ENCODE data around the gene TPX2.

Gene TPX2

DNA sequence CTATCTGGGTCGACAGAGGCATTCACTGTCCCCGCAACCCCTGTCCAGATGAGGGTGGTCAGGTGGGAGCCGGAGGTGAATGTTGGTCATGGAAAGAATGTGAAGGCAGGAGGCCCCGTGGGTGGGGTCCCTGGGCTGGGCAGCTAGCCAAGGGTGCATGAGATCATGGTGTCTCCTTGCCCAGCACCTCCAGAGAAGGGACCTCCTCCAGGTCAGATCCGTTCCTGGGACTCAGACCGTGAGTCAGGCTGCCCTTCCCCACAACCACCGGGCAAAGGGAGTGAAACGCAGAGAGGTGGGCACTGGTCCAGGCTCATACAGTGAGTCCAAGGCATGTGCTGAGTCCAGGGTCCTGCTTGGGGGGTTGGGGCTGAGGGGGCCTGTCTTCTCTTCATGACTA is 102.8 kb downstream of the TPX2 start:
- peaks cover 15% of the 10 kb centered on the region for H3K4me1 ChIP-seq (ENCODE audit: control insufficient read depth, low read depth, low read length)
- H3K9me3 ChIP-seq (ENCODE audit: control insufficient read depth, low read depth, low read length) = no peaks in the 10 kb centered on the region
- H3K9ac ChIP-seq (ENCODE audit: low read length) = no peak overlapping the region
- H3K4me3 ChIP-seq (ENCODE audit: low read length) = no peak overlapping the region
- no peaks in the 10 kb centered on the region for H3K27me3 ChIP-seq (ENCODE audit: control insufficient read depth, insufficient read depth, low read length)
- H3K27ac ChIP-seq (ENCODE audit: low read length) = no peak overlapping the region
- H3K36me3 ChIP-seq (ENCODE audit: control insufficient read depth, low read depth, low read length) = no peaks in the 10 kb centered on the region

DNA sequence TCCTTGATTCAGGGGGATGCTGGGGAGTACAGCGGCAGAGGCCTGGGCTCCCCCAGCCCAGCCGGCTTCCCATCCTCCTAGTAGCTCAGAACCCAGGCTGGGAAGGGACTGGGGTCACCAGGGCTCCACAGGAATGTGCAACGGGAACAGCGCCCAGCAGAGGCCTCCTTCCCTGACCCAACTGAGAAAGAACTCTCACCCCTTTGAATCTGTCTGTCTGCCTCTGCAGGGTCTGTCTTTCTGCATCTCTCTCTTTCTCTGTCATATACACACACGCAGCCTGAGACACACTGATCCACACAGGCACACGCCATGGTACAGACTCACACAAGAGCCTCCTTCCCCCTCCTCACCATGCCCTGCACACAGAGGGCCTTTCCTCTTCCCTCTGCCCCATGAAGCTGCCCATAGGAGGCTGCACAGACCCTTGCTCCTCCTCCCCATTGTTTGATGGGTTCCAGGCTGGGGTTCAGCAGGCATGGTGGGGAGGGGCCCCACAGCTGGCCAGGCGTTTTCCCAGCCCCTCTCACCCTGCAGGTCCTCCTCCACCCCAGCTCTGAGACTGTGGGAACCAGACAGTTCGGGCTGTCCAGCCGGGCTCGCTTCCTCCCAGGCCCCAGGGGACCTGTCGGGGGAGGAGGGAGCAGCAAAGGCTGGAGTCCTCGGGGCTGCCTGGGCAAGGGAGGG is 103.5 kb downstream of the TPX2 start:
- Histone ChIP-seq H3K9ac (ENCODE audit: low read length) (no peak overlapping the region), H3K27ac (ENCODE audit: low read length) (no peak overlapping the region)

DNA sequence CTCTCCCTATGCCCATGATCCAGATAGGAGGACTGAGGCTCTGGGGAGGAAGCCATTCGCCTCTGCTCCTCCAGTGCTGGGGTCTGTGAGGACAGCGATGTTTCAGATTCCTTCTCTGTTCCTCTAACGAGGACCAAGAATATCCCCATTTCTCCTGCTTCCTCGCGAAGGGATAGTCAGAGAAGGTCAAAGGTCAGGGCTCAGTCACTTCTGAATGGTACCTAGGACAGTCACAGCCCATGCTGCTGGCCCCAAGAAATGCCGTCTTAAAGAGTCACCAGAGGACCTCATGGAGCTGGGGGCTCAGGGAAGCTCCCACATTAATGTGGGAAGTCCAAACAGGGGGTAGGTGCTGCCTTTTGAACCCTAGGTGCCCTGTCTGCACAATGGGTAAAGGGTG is 104.2 kb downstream of the TPX2 start:
- peaks cover 11% of the 10 kb centered on the region for H3K4me1 ChIP-seq (ENCODE audit: control insufficient read depth, low read depth, low read length)
- H3K27me3 ChIP-seq (ENCODE audit: control insufficient read depth, insufficient read depth, low read length) = no peaks in the 10 kb centered on the region
- H3K9me3 ChIP-seq (ENCODE audit: control insufficient read depth, low read depth, low read length) = no peaks in the 10 kb centered on the region
- no peak overlapping the region for H3K9ac ChIP-seq (ENCODE audit: low read length)
- H3K27ac ChIP-seq (ENCODE audit: low read length) = no peak overlapping the region
- no peak overlapping the region for H3K4me3 ChIP-seq (ENCODE audit: low read length)
- no peaks in the 10 kb centered on the region for H3K36me3 ChIP-seq (ENCODE audit: control insufficient read depth, low read depth, low read length)

More for the DNA sequence above, 103.5 kb downstream of the TPX2 start:
- no peaks in the 10 kb centered on the region for H3K9me3 ChIP-seq (ENCODE audit: control insufficient read depth, low read depth, low read length)
- H3K4me1 ChIP-seq (ENCODE audit: control insufficient read depth, low read depth, low read length) = peaks cover 15% of the 10 kb centered on the region
- no peak overlapping the region for H3K4me3 ChIP-seq (ENCODE audit: low read length)
- H3K36me3 ChIP-seq (ENCODE audit: control insufficient read depth, low read depth, low read length) = no peaks in the 10 kb centered on the region
- no peaks in the 10 kb centered on the region for H3K27me3 ChIP-seq (ENCODE audit: control insufficient read depth, insufficient read depth, low read length)

DNA sequence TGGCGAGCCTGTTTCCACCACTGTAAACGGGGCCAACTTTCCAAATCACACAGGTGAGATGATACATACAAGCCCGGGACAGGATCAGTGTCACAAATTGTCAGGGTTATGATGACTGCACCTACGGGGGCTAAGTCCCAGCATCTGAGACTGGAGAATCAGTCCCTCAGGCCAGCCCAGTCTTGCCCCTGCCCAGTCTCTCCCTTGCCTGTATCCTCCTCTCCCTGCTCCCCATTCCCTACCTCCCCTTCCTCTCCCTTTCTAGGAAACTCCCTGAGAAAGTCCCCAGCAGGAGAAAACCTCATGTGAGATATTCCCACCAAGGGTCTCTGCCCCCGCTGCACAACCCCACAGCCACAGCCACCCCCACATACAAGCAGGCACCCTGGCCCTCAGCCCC is 104.8 kb downstream of the TPX2 start:
- H3K27ac ChIP-seq (ENCODE audit: low read length) = no peak overlapping the region

DNA sequence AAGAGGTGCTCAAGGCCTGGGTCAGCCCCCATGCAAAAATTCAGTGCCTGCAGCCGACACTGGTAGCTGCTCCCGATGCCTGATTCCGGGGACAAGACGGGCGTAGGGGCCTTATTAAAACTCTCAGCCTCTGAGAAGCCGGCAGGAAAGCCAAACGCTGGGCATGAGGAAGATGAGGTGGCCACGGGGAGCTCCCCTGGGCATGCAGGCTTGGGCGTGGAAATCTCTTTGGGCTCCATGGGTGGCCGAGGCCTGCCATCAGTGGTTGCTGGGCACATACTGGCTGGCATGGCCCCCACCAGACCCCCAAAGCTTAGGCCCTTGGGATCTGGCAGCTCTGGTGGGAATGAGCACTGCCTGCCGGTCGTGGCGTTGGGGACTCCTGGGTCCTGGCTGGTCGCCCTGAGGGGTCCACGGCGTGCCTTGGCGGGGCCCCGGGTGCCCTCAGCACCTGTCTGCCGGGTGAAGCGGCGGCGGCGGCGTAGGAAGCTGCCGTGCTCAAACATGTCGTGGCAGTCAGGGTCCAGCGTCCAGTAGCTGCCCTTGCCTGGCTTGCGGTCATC is 105.7 kb downstream of the TPX2 start:
- no peak overlapping the region for H3K9ac ChIP-seq (ENCODE audit: low read length)
- H3K27ac ChIP-seq (ENCODE audit: low read length) = no peak overlapping the region
- no peaks in the 10 kb centered on the region for H3K9me3 ChIP-seq (ENCODE audit: control insufficient read depth, low read depth, low read length)
- H3K27me3 ChIP-seq (ENCODE audit: control insufficient read depth, insufficient read depth, low read length) = no peaks in the 10 kb centered on the region
- H3K4me3 ChIP-seq (ENCODE audit: low read length) = no peak overlapping the region
- H3K4me1 ChIP-seq (ENCODE audit: control insufficient read depth, low read depth, low read length) = peaks cover 11% of the 10 kb centered on the region
- H3K36me3 ChIP-seq (ENCODE audit: control insufficient read depth, low read depth, low read length) = no peaks in the 10 kb centered on the region

More for the DNA sequence above, 104.8 kb downstream of the TPX2 start:
- Histone ChIP-seq H3K36me3 (ENCODE audit: control insufficient read depth, low read depth, low read length) (no peaks in the 10 kb centered on the region), H3K27me3 (ENCODE audit: control insufficient read depth, insufficient read depth, low read length) (no peaks in the 10 kb centered on the region), H3K4me1 (ENCODE audit: control insufficient read depth, low read depth, low read length) (peaks cover 11% of the 10 kb centered on the region), H3K9ac (ENCODE audit: low read length) (no peak overlapping the region), H3K9me3 (ENCODE audit: control insufficient read depth, low read depth, low read length) (no peaks in the 10 kb centered on the region), H3K4me3 (ENCODE audit: low read length) (no peak overlapping the region)

DNA sequence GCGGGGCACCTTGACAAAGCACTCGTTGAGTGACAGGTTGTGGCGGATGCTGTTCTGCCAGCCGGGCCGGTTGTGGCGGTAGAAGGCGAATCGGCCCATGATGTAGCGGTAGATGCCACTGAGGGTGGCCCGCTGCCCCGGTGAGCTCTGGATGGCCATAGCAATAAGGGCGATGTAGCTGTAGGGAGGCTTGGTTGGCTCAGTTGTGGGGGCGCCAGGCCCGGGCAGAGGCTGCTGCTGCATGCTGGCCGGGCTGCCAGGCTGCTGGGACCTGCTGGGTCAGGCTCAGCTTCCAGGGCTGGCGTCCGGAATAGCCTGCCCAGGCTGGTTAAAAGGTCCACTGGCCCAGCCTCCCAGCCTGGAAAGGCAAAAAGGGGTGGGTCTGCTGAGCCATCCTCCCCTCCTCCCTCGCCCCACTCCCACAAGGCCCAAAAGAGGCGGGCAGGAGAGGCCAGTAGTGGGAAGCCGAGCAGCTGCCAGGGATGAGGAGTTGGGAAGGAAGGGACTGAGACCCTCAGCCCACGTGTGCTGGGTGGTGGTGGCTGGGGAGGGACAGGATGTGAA is 106.3 kb downstream of the TPX2 start, which contains the start of gene FOXS1:
TSS of gene FOXS1 (minus strand) at position 305 of the 564 bp plus-strand sequence. CDS start at position 243, 62 bp downstream.
- Histone ChIP-seq H3K4me3 (ENCODE audit: low read length) (no peak within 1 kb of the TSS), H3K27ac (ENCODE audit: low read length) (no peak within 1 kb of the TSS), H3K27me3 (ENCODE audit: control insufficient read depth, insufficient read depth, low read length) (no peaks in the 10 kb centered on the region), H3K9ac (ENCODE audit: low read length) (no peak within 1 kb of the TSS), H3K9me3 (ENCODE audit: control insufficient read depth, low read depth, low read length) (no peaks in the 10 kb centered on the region), H3K4me1 (ENCODE audit: control insufficient read depth, low read depth, low read length) (peaks cover 11% of the 10 kb centered on the region), H3K36me3 (ENCODE audit: control insufficient read depth, low read depth, low read length) (no peaks in the 10 kb centered on the region)

DNA sequence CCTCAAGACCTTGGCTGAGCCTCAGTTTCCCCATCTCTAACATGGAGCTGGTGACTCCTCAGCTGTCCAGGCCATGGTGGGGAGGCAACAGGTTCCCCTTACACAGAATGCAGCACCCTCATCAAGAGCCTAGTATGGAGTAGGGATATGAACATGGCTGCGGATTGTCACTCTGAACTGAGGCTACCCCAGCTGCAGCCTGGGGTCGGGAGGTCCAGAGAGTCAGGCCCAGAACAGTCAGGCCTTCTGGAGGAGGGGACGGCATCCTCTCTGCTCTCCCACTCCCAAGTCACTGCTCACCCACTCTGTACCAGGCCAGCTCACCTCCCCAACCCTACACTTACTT is 107.7 kb downstream of the TPX2 start:
- H3K4me1 ChIP-seq (ENCODE audit: control insufficient read depth, low read depth, low read length) = peaks cover 7% of the 10 kb centered on the region
- no peaks in the 10 kb centered on the region for H3K27me3 ChIP-seq (ENCODE audit: control insufficient read depth, insufficient read depth, low read length)
- H3K4me3 ChIP-seq (ENCODE audit: low read length) = no peak overlapping the region
- H3K27ac ChIP-seq (ENCODE audit: low read length) = no peak overlapping the region
- no peak overlapping the region for H3K9ac ChIP-seq (ENCODE audit: low read length)
- no peaks in the 10 kb centered on the region for H3K36me3 ChIP-seq (ENCODE audit: control insufficient read depth, low read depth, low read length)
- no peaks in the 10 kb centered on the region for H3K9me3 ChIP-seq (ENCODE audit: control insufficient read depth, low read depth, low read length)

DNA sequence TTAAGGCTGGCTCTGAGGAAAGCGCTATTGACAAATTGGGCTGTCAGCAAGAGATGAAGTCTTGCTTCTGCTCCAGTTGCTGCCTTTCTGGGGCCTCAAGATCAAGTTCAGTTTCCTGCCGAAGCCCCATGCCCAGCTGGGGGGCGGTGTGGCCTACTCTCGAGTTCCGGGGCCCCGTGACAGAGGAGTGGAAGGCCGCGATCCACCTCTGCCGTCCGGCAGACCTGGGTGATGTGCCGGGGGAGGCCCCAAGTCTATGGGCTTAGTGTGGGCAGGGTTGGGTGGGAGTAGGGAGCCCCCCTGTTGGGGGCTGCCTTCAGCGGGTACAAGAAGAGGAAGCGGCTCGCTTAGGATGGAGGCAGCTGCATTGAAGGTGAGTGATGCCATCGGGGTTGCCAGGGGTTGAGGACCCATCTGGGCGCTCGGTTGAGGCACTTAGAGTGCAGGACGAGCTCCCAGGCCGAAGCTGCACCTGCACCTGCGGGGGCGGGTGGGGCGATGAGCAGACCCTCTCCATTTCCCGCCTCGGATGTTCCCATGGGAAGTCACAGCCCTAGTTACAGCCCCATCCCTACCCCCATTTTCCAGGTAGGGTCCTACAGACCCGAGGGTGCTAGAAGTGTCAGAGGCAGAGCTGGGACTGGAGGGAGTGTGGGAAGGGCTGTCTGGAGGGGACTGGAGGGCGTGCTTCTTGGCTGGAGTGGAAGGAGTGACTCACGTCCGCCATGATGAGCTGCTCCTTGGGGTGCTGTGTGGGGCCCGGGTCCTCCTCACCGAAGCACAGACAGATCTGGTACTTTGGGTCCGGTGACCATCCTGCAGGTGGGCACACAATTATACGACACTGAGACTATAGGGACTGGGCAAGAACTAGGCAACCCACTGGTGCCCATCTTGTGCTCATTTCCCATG is 109.3 kb downstream of the TPX2 start:
- Histone ChIP-seq H3K4me1 (ENCODE audit: control insufficient read depth, low read depth, low read length) (no peaks in the 10 kb centered on the region), H3K9ac (ENCODE audit: low read length) (no peak overlapping the region), H3K27ac (ENCODE audit: low read length) (no peak overlapping the region), H3K36me3 (ENCODE audit: control insufficient read depth, low read depth, low read length) (no peaks in the 10 kb centered on the region), H3K27me3 (ENCODE audit: control insufficient read depth, insufficient read depth, low read length) (no peaks in the 10 kb centered on the region), H3K9me3 (ENCODE audit: control insufficient read depth, low read depth, low read length) (no peaks in the 10 kb centered on the region), H3K4me3 (ENCODE audit: low read length) (no peak overlapping the region)

DNA sequence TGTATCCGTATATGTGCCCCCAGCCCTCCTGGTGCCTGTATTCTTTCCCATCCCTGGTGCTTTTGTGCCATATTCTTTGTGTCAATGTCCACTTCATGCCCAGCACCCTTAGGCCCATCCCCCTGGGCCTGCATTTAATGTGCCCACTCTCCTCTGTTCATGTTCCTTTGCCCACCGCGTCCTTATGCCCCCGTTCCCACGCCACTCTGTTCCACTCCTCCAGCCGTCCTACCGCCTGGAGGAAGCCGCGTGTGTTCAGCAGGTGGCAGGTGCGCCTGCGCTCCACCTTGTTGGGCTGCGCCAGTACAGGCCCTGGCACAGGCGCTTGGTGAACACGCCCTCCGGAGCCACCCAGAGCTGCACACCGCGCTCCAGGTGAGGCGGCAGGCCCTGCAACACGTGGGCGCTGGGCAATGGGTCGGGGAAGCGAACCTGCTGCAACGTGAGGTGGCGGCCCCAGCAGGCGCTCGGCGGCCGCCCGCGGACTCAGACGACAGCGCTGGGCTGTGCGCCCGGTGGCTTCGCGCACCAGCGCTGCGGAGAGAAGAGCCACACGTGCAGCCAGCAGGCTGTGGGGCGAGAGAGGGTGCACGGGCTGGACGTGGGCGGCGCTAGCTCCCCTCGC is 110.3 kb downstream of the TPX2 start:
- Histone ChIP-seq H3K4me3 (ENCODE audit: low read length) (no peak overlapping the region), H3K27me3 (ENCODE audit: control insufficient read depth, insufficient read depth, low read length) (no peaks in the 10 kb centered on the region), H3K4me1 (ENCODE audit: control insufficient read depth, low read depth, low read length) (no peaks in the 10 kb centered on the region), H3K27ac (ENCODE audit: low read length) (no peak overlapping the region), H3K36me3 (ENCODE audit: control insufficient read depth, low read depth, low read length) (no peaks in the 10 kb centered on the region), H3K9me3 (ENCODE audit: control insufficient read depth, low read depth, low read length) (no peaks in the 10 kb centered on the region), H3K9ac (ENCODE audit: low read length) (no peak overlapping the region)
